HG02885 (cell line): ENCODE data around the gene B3GAT2.
A peak's percentile ranks its signal among the peaks of the same experiment; 100 is the strongest.
"Not testable (repeated sequence)": the region's sequence is repeated elsewhere in the genome, so short reads cannot be mapped to it uniquely, and the experiment has no call there.

Experiments
- ATAC-seq: cut with Tn5 transposase; IDR thresholded peaks from one replicate; pipeline ENCODE4 v1.9.1; 2021; ENCODE audit warnings: mild to moderate bottlenecking; ENCODE audit not compliant: unreplicated experiment, poor library complexity

The B3GAT2 gene, protein sequence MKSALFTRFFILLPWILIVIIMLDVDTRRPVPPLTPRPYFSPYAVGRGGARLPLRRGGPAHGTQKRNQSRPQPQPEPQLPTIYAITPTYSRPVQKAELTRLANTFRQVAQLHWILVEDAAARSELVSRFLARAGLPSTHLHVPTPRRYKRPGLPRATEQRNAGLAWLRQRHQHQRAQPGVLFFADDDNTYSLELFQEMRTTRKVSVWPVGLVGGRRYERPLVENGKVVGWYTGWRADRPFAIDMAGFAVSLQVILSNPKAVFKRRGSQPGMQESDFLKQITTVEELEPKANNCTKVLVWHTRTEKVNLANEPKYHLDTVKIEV

DNA sequence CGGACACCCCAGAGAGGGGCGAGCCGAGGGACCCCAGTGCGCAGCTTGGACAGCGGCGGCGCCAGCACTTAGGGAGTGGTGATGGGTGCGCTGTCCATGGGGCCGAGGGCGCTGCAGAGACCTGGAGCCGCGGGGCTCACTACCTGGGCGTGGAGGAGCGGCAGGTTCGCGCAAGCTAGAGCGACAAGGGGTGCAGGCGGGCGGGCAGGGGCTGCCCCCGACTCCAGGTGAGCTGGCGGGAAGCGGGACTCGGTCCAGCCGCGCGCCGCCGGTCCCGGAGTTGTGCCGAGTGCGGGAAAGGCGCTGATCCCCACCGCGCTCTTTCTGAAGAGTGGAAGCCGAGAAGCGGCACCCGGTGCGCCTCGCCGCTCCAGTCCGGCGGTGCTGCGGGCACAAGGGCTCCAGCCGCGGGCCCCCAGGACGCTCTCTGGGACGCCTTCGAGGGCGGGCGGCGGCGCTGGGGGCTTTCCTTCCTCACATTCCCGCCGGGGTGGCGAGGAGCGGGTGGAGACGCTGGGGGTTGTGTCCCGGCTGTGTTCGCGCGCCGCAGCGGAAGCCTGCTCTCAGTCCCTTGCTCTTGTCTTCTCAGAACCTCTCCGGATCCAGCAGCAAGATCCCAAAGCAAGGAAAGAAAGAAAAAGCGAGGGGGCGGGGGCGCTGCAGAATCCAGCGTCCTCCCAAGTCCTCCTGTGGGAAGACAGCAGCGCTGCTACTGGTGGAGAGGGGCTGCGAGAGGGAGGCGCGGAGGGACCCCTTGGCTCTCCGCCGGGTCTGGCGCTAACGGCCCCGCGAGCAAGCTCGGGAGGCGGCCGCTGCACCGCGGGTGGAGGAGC lies at the start of gene B3GAT2:
B3GAT2 (minus strand) TSS at position 610 of the 833 bp plus-strand sequence. CDS start 631 bp downstream, outside the sequence.
- peak; percentile 7 for ATAC-seq

DNA sequence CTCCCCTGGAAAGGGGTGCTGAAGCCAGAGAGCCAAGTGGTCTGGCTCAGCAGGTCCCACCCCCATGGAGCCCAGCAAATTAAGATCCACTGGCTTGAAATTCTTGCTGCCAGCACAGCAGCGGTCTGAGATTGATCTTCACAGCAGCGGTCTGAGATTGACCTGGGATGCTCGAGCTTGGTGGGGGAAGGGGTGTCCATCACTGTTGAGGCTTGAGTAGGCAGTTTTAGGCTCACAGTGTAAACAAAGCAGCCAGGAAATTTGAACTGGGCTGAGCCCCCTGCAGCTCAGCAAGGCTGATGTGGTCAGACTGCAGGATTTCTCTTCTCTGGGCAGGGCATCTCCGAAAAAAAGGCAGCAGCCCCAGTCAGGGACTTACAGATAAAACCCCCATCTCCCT lies 41.3 kb upstream of the B3GAT2 start:
- ATAC-seq = no peak

DNA sequence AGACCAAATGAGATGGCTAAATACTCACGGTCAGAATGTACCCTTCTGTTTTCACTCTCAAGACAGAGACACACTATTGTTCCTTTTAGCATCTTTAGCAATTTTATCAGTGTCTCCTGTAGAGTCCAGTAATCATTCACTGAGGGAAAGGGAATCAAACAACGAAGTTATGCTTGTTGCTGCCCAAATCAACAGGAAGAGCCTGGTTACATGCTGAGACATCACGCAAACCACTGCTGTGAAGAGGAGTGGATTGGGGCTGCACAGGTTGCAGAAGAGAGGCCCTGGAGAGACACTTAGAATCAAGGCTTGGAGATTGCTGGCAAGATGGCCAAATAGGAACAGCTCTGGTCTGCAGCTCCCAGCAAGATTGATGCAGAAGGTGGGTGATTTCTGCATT lies 40.5 kb upstream of the B3GAT2 start:
- ATAC-seq = no peak

DNA sequence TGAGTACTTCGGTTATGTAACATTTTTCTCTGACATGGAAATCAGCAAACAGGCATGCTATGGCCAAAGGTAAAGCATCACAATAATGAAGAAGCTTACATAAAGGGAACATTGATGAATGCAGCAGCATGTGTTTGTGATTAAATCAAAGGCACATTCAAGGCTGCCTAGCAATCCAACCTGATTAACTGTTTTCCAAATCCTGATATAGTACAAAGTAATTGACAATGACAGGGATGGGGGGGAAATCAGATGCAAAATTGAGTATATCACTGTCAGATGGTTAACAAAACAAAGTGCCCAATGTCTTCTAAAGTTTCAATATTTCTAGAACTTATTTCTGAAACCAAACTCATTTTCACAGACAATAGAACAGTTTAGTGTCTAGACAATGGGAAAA lies 39.2 kb upstream of the B3GAT2 start:
- no peak for ATAC-seq

DNA sequence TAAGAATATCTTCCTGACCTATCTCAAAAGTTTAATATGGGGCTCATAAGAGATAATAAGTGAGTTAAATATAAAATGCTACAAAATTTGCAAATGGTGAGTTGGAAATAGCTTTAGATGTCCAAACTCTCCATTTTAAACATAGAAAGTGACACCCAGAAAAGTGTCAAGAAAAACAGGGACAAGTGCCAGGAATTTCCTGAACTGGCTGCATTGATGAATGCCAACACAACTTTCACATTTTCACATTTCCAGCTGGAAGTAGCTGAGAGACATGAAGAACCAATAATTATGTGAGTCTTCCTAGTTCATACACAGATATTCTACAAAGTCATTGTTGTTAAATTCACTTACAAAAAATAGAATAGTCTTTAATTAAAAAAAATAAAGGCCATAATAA lies 38.6 kb upstream of the B3GAT2 start:
- ATAC-seq = no peak

DNA sequence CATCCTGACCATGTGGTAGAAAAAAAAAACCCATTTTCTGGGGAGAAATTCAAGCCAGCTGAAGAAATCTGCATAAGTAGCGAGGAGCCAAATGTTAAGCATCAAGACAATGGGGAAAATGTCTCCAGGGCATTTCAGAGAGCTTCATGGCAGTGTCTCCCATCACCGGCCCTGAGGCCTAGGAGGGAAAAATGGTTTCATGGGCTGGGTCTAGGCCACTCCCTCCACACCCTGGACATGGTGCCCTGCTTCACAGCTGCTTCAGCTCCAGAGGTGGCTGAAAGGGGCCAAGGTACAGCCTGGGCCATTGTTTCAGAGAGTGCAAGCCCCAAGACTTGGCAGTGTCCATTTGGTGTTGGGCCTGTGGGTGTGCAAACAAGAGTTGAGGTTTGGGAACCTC lies 34.4 kb upstream of the B3GAT2 start:
- ATAC-seq = no peak

DNA sequence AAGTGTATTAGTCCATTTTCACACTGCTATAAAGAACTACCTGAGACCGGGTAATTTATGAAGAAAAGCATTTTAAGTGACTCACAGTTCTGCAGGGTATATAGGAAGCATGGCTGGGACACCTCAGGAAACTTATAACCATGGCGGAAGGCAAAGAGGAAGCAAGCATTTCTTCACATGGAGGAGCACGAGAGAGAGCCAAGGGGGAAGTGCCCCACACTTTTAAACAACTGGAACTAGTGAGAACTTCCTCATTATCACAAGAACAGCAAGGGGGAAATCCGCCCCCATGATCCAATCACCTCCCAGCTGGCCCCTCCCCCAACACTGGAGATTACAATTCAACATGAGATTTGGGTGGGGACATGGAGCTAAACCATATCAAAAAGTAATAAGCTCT lies 28.3 kb upstream of the B3GAT2 start:
- no peak for ATAC-seq

DNA sequence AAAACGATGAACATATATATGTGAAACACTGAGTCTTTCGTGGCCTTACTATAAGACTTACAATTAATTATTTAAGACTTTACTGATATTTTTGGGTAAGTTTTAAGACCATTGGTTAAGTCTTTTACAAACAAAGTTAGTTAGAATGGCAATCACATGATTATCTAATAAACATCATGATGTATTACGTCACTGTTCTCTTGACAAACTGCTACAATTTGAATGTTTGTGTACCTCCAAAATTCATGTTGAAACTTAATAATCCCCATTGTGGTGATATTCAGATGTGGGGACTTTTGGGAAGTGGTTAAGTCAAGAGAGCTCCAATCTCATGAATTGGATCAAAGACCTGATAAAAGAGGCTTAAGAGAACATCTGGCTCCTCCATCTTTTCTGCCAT lies 25.9 kb upstream of the B3GAT2 start:
- no peak for ATAC-seq

DNA sequence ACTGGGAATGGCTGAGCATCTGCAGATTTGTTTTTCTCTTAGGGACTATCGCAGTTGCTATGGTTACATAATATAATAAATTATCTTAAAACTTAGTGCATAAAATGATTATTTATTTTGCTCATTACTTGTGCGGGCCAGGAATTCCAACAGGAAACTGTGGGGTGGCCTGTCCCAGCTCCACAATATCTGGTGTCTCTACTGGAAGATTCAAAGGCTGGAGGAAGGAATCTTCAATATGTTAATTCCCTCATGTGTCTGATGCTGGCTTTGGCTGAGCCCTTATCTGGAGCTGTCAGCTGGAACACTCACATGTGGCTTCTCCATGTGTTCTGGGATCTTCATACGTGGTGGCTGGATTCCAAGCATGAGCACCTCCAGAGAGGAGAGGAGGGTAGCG lies 23.9 kb upstream of the B3GAT2 start:
- no peak for ATAC-seq

DNA sequence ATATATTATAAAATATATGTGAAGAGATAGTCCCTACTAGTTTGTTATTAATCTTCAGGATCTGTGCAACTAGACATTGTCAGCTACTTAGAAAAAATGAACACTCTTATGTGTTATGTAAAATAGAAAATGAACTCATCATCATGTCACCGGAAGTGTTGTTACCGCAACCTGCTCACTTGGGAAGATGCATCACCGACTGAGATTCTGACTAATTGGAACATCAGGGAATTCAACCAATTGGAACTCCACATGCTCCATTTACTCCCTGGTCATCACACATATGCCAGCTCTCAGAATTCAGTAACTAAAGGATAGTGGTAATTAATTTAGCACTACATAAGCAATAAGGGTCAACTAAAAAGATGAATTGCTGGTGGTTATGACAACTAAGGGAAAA lies 16.7 kb upstream of the B3GAT2 start:
- no peak for ATAC-seq

DNA sequence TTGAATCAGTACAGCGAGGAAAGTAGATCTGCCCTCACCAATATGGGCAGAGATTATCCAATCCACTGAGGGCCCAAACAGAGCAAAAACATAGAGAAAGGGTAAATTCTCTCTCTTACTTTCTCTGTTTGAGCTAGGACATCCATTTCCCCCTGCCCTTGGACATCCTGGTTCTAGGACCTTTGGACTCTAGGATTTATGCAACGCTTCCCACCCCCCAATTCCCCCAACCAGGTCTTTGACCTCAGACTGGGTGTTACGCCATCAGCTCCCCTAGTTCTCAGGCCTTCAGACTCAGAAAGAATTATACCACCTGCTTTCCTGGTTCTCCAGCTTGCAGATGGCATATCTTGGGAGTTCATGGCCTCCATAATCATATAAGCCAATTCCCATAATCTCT lies 10.2 kb upstream of the B3GAT2 start:
- ATAC-seq = no peak

DNA sequence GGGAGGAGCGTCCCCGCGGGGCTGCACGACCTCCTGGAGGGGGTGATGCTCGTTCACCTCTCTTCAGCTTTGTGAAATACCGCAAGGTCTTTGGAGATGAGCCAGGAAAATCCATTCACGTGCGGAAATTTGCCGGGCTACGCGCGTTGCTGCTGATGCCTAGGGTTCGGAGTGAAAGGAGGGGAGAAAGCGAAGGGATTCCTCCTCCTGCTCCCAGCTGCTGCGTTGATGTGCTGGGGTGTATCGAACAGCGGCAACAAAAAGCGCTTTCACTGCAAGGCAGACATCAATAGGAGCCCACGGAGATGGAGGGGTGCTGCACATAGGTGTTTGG lies 391 bp upstream of the B3GAT2 start:
- ATAC-seq = no peak

DNA sequence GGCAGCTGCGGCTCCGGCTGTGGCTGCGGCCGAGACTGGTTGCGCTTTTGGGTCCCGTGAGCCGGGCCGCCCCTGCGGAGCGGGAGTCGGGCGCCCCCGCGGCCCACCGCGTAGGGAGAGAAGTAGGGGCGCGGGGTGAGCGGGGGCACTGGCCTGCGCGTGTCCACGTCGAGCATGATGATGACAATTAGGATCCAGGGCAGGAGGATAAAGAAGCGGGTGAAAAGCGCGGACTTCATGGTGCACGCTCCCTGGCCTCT lies 739 bp downstream of the B3GAT2 start:
- no peak for ATAC-seq

DNA sequence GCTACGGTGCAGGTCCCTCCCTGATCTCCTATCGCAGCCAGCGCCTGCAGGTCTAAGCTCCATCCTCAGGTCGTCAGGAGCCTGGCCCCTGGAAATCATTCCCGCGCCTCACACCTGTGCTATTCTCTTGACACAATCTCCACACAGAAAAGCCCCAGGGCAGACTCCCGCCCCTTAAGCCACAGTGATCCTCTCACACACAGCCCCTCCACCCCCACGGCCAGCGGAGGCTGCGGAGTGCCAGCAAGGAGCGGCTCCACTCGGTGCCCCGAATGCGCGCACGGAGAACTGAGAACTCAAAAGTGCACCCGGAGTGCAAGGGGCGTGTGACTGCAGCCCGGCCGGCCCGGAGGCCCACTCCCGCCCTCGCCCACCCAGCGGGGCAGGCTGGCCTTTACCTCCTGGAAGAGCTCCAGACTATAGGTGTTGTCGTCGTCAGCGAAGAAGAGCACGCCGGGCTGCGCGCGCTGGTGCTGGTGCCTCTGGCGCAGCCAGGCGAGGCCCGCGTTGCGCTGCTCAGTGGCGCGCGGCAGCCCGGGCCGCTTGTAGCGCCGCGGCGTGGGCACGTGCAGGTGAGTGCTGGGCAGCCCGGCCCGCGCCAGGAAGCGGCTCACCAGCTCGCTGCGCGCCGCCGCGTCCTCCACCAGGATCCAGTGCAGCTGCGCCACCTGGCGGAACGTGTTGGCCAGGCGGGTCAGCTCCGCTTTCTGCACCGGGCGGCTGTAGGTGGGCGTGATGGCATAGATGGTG lies 1.2 kb downstream of the B3GAT2 start:
- ATAC-seq = peak; percentile 98

DNA sequence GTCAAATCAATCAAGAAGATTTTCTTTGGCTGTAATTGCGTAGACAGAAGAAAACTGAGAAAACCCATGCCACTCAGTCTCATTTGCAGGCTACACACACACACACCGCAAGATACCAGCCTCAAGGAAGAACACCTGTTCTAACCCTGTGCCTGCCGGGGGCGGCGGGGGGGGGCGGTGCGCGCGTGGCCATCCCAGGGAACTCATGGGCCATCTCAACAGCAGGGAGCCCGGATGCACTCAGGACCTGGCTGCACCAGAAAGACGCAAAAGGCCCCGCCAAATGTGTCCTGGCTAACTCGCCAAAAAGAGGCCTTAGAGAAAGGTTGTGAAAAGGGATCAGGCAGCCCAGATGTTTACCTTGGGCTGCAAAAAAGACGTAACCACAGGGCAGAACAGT lies 2.1 kb downstream of the B3GAT2 start:
- no peak for ATAC-seq

DNA sequence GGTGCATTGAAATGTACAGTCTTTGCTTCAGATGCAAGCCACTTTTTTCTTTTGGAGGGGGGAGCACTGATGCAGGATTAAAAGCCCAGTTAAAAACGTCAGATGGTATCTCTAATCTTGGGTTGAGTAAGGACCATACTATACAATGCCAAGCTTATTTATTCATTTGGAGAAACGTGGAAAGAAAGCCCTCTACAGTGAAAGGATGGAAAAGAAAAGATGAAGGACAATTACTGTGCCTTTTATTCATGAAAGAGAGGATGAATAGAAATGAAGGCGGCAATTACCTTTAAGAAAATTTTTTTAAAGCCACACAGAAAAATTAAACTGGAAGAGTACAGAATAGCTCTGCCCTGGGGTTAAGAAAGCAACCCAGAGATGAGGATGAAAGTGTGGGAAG lies 2.7 kb downstream of the B3GAT2 start:
- no peak for ATAC-seq

DNA sequence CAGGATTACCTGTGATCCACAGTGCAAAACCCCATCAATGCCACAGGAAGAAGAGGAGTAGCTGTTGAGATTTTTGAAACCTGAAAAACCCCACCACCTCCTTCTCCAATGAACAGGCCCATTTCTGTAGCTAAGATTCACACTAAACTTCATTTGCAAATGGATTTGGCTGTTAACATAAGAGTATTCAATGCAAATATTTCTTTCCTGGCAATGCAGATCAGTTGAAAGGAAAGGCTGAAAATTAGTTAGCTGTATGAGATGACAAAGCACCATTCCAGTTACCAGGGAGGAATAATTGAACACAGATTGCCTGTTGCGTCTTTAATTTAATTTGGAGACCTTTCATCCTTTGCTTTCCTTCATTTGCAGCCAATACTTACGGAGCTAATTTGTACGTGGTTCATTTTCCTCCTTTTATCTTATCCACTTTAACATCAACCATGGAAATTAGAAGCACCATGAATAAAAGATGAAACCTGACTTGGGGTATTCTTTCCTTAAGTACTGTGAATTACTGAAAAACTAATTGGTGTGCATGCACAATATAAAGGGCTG lies 4.2 kb downstream of the B3GAT2 start:
- no peak for ATAC-seq

DNA sequence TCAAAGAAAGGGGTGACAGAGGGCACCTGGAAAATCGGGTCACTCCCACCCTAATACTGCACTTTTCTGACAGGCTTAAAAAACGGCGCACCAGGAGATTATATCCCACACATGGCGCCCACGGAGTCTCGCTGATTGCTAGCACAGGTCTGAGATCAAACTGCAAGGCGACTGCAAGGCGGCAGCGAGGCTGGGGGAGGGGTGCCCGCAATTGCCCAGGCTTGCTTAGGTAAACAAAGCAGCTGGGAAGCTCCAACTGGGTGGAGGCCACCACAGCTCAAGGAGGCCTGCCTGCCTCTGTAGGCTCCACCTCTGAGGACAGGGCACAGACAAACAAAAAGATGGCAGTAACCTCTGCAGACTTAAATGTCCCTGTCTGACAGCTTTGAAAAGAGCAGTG lies 12.5 kb downstream of the B3GAT2 start:
- ATAC-seq = not testable (repeated sequence)

DNA sequence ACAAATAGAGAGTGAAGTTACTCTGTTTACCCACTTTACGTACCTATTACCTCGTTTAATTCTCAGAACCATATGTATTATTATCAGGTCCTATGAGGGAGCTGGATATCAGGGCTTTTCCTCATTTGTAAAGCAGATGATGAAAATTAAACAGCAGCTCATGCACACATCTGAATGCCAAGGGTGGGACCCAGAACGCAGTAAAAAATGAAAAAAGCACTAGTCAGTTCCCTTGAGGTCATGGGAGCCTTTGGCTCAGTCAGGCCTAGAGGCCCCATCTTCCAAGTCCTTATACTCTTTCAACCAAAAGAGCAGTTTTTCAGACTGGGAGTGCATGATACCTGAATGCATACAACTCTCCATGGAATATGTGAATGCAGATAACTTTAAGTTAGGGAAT lies 23.0 kb downstream of the B3GAT2 start:
- no peak for ATAC-seq

DNA sequence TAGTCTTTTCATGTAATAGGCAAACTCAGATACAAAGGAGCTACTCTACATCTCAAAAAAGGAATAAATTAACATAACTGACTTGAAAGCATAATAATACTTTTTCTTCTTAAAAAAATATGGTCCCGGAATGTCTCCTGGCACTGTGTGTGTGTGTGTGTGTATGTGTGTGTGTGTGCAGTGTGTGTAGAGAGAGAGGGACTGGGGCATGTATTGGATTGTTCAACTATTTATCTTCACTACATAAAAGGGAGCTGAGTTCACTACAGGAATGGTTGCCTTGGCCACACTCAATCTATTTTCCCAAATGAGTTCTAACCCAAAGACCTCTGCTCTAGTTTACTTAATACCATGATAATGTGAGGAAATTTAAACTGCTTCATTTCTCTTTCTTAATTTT lies 51.1 kb downstream of the B3GAT2 start:
- ATAC-seq = no peak
